RKO (cell line): ENCODE results near the gene PARP3.
"Not testable (repeated sequence)": the region's sequence is repeated elsewhere in the genome, so short reads cannot be mapped to it uniquely, and the experiment has no call there.

Experiments
- DNase-seq: peaks from one replicate; pipeline ENCODE4 v3.0.0-alpha.2; 2016; ENCODE audit warnings: low spot score

PARP3 gene

GRCh38 chr3:51941798-51942602 lies at the start of gene PARP3, which contains the start of gene RRP9:
TSS of gene PARP3 (plus strand) at chr3:51942363. CDS start at chr3:51943356, 993 bp downstream.
TSS of gene RRP9 (minus strand) at chr3:51941904. CDS start at chr3:51941867, 37 bp downstream.
- peak; percentile 100 for DNase-seq

- no peak for DNase-seq
These were observed 47.8 kb upstream of the PARP3 start for GRCh38 chr3:51894391-51894790.

- no peak for DNase-seq
These were observed 47.2 kb upstream of the PARP3 start for GRCh38 chr3:51894939-51895338.

GRCh38 chr3:51896607-51897305 lies 45.4 kb upstream of the PARP3 start:
- no peak for DNase-seq

GRCh38 chr3:51897391-51897790 lies 44.8 kb upstream of the PARP3 start:
- DNase-seq = no peak

GRCh38 chr3:51900043-51900442 lies 42.1 kb upstream of the PARP3 start:
- DNase-seq = not testable (repeated sequence)

GRCh38 chr3:51902361-51902760 lies 39.8 kb upstream of the PARP3 start:
- peak; percentile 66 for DNase-seq

GRCh38 chr3:51904034-51904823 lies 37.9 kb upstream of the PARP3 start:
- DNase-seq = no peak

- no peak for DNase-seq
These were observed 34.1 kb upstream of the PARP3 start for GRCh38 chr3:51908026-51908425.

GRCh38 chr3:51916418-51916817 lies 25.7 kb upstream of the PARP3 start:
- DNase-seq = no peak

- no peak for DNase-seq
These were observed 21.0 kb upstream of the PARP3 start for GRCh38 chr3:51921081-51921578.

- DNase-seq = no peak
These were observed 14.8 kb upstream of the PARP3 start for GRCh38 chr3:51927061-51927977.

- no peak for DNase-seq
These were observed 13.7 kb upstream of the PARP3 start for GRCh38 chr3:51928438-51928837.

- not testable (repeated sequence) for DNase-seq
These were observed 13.2 kb upstream of the PARP3 start for GRCh38 chr3:51928981-51929380.

- DNase-seq = peak; percentile 50
These were observed 12.7 kb upstream of the PARP3 start for GRCh38 chr3:51929420-51930003.

- DNase-seq = no peak
These were observed 11.7 kb upstream of the PARP3 start for GRCh38 chr3:51930439-51930838.

- no peak for DNase-seq
These were observed 10.4 kb upstream of the PARP3 start for GRCh38 chr3:51931756-51932155.

- no peak for DNase-seq
These were observed 9.4 kb upstream of the PARP3 start for GRCh38 chr3:51932471-51933370.

- DNase-seq = no peak
These were observed 8.6 kb upstream of the PARP3 start for GRCh38 chr3:51933471-51934138.
